B cell (primary cell): Measurements from ENCODE around the gene AGBL4. TPM values are rescaled to one million over a fixed set of nuclear protein-coding genes. Genes with fewer than 3 reads are reported as not detected.

ENCODE experiments used
- ATAC-seq: fragments of 200-7000 bp; cut with Tn5 transposase; one replicate; pipeline ENCODE4 v1.10.0; 2021; ENCODE audit warnings: low read depth, mild to moderate bottlenecking, moderate number of reproducible peaks, moderate library complexity
- CTCF ChIA-PET: fragments of 350-600 bp; sonication (Branson Sonifier 250); formaldehyde crosslinking; loops from one replicate; lab custom pipeline; 2021; ENCODE audit warnings: antibody characterized with exemption, inconsistent platforms; lab: Charles Lee
- POLR2A ChIA-PET: fragments of 350-600 bp; sonication (Branson Sonifier 250); formaldehyde crosslinking; loops from one replicate; lab custom pipeline; 2021; ENCODE audit warnings: antibody characterized with exemption; lab: Charles Lee
- DNase-seq: peaks from one replicate; pipeline ENCODE4 v3.0.0; 2013
- H2AFZ ChIP-seq: 2 replicates; pipeline ENCODE4 v1.6.1; 2012; ENCODE audit warnings: mild to moderate bottlenecking, low read depth, low read length; ENCODE audit not compliant: insufficient read depth, poor library complexity, severe bottlenecking
- H3K27ac ChIP-seq, 2 donors: 1 replicate in 1 of 2; 2 replicates in 1 of 2; pipeline ENCODE4 v1.5.1; 2012 to 2013; ENCODE audit warnings: low read length in 2 of 2, mild to moderate bottlenecking in 2 of 2, moderate library complexity in 1 of 2
- H3K27me3 ChIP-seq, 4 experiments: fragments of 200-600 bp in 1 of 4; sonication (generic) in 1 of 4; replicated peaks in 1 of 4; 1 replicate in 2 of 4; 2 replicates in 2 of 4; pipeline versions ENCODE4 v1.6.1 to v1.7.0; 2013 to 2016; ENCODE audit warnings: low read length in 3 of 4, mild to moderate bottlenecking in 2 of 4, mixed read lengths in 1 of 4, moderate library complexity in 1 of 4; ENCODE audit not compliant: insufficient read depth in 4 of 4, control insufficient read depth in 3 of 4; ENCODE audit errors: control extremely low read depth in 1 of 4
- H3K36me3 ChIP-seq, 2 experiments: replicated peaks in 1 of 2; 1 replicate in 1 of 2; 2 replicates in 1 of 2; pipeline versions ENCODE4 v1.6.1 to v1.7.1; 2013; ENCODE audit warnings: low read length in 1 of 2; ENCODE audit not compliant: insufficient read depth in 2 of 2, control insufficient read depth in 1 of 2; ENCODE audit errors: control extremely low read depth in 1 of 2, extremely low read depth in 1 of 2
- H3K4me1 ChIP-seq, 2 donors: fragments of 200-600 bp in 1 of 2; sonication (generic) in 1 of 2; 1 replicate in 1 of 2; 2 replicates in 1 of 2; pipeline versions ENCODE4 v1.5.1 to v1.6.1; 2013 to 2017; ENCODE audit warnings: low read length in 2 of 2; ENCODE audit not compliant: control insufficient read depth in 2 of 2, insufficient read depth in 2 of 2
- H3K4me2 ChIP-seq: replicated peaks from 2 replicates; pipeline ENCODE3; 2012; ENCODE audit warnings: mild to moderate bottlenecking, low read depth, low read length; ENCODE audit not compliant: poor library complexity, severe bottlenecking
- H3K4me3 ChIP-seq, 5 experiments: fragments of 200-600 bp in 1 of 5; sonication (generic) in 1 of 5; 1 replicate in 3 of 5; 2 replicates in 2 of 5; pipeline versions ENCODE4 v1.5.1 to v1.7.0; 2011 to 2016; ENCODE audit warnings: low read length in 4 of 5, mild to moderate bottlenecking in 4 of 5, low read depth in 2 of 5, control low read depth in 1 of 5, moderate library complexity in 1 of 5; ENCODE audit not compliant: insufficient read depth in 1 of 5; ENCODE audit errors: control extremely low read depth in 1 of 5, extremely low read depth in 1 of 5
- H3K79me2 ChIP-seq: fragments of 200-600 bp; sonication (generic); one replicate; pipeline ENCODE4 v1.6.0; 2016; ENCODE audit warnings: low read length; ENCODE audit not compliant: control insufficient read depth, insufficient read depth
- H3K9ac ChIP-seq: fragments of 200-600 bp; sonication (generic); 2 replicates; pipeline ENCODE4 v1.6.1; 2017; ENCODE audit warnings: mild to moderate bottlenecking, low read length, moderate library complexity
- H3K9me3 ChIP-seq, 3 donors: one replicate each; pipeline versions ENCODE4 v1.6.1 to v1.7.1; 2013; ENCODE audit warnings: low read length in 2 of 3; ENCODE audit not compliant: control insufficient read depth in 2 of 3, insufficient read depth in 1 of 3; ENCODE audit errors: control extremely low read depth in 1 of 3
- H4K20me1 ChIP-seq: 2 replicates; pipeline ENCODE4 v1.6.0; 2012; ENCODE audit warnings: mild to moderate bottlenecking, low read length; ENCODE audit not compliant: insufficient read depth, control insufficient read depth, poor library complexity, severe bottlenecking
- H3K27ac Mint-ChIP-seq: one replicate; pipeline ENCODE4 v1.8.0; 2021; ENCODE audit warnings: mixed read lengths
- H3K27me3 Mint-ChIP-seq: one replicate; pipeline ENCODE4 v1.8.0; 2021; ENCODE audit warnings: mixed read lengths
- H3K4me1 Mint-ChIP-seq: one replicate; pipeline ENCODE4 v1.8.0; 2021; ENCODE audit warnings: mixed read lengths
- H3K4me3 Mint-ChIP-seq: one replicate; pipeline ENCODE4 v1.8.0; 2021; ENCODE audit warnings: mixed read lengths
- H3K9me3 Mint-ChIP-seq: one replicate; pipeline ENCODE4 v1.8.0; 2022; ENCODE audit warnings: mixed read lengths; ENCODE audit not compliant: insufficient read depth
- EZH2 ChIP-seq: IDR thresholded peaks from 2 replicates; pipeline ENCODE4 v1.6.1; 2012; ENCODE audit warnings: borderline replicate concordance, low read depth, mild to moderate bottlenecking, moderate library complexity, low read length; ENCODE audit not compliant: insufficient read depth, poor library complexity, severe bottlenecking
- WGBS: methylation state at CpG from one replicate; pipeline ENCODE4 v1.1.5; 2013; ENCODE audit warnings: missing lambda C conversion rate; ENCODE audit not compliant: insufficient coverage; 5-methylcytosine and 5-hydroxymethylcytosine counted together
- intact Hi-C: fragments of 100-400 bp; cut with micrococcal nuclease; formaldehyde crosslinking; loops from one replicate; pipeline ENCODE4 v1.10.0; 2022
- polyA plus RNA-seq: library from polyadenylated mRNA; depleted of rRNA; stranded (reverse); fragments of >200 nt; gene quantifications from 2 replicates; pipeline ENCODE4 v1.2.3, GENCODE V29; 2012
- total RNA-seq, 2 donors: library from RNA; stranded (reverse); fragments of 120-200 nt in 1 of 2; gene quantifications; 1 replicate in 1 of 2; 2 replicates in 1 of 2; pipeline versions ENCODE4 v1.2.3 to v1.2.4, GENCODE V29; 2013 to 2022
- TF ChIP-seq, protein P1 (sequence below): fragments of 200-600 bp; IDR thresholded peaks from one replicate; pipeline ENCODE4 v1.8.0; 2022; ENCODE audit warnings: antibody characterized with exemption, mild to moderate bottlenecking

Gene AGBL4
- total and polyA plus RNA-seq, 2 donors (not counting 1 experiment from before 2014, with no cell fraction given) = 0.07 to 0.12 TPM

DNA sequence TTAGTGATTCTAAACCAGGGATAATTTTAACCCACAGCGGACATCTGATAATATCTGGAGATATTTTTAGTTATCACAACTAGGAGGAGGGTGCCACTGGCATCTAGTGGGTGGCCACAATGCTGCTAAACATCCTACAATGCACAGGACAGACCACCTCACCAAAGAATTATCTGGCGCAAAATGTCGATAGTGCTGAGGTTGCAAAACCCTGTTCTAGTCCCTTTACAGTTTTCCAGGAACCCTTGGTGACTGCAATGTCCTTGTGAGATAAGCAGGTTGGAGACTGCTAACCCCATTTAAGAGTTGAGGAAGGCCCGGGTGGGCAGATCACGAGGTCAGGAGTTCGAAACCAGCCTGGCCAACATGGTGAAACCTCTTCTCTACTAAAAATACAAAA, 1083.9 kb downstream of the AGBL4 start:
- POLR2A ChIA-PET = no interaction called here
- Histone ChIP-seq H3K36me3 (no peaks in the 10 kb centered on the region), H3K4me2 (no peak overlapping the region), H2AFZ (no peak overlapping the region), H4K20me1 (no peaks in the 10 kb centered on the region), H3K9ac (no peak overlapping the region), H3K4me3 (no peak overlapping the region), H3K27me3 (peaks cover 0 to 2% (median 0%) of the 10 kb centered on the region in 4 experiments), H3K4me1 (no peaks in the 10 kb centered on the region), H3K9me3 (no peaks in the 10 kb centered on the region), H3K79me2 (no peaks in the 10 kb centered on the region), H3K27ac (no peak overlapping the region)
- H3K27ac Mint-ChIP-seq = no peak overlapping the region
- peaks cover 7% of the 10 kb centered on the region for H3K27me3 Mint-ChIP-seq
- no peak overlapping the region for H3K4me3 Mint-ChIP-seq
- DNase-seq (no peak), ATAC-seq (no peak)
- H3K9me3 Mint-ChIP-seq = no peaks in the 10 kb centered on the region
- WGBS = no CpG with 5 or more reads among the region's 6 CpGs
- H3K4me1 Mint-ChIP-seq = no peaks in the 10 kb centered on the region
- CTCF ChIA-PET = no interaction called here
- no peak for TF ChIP-seq EZH2
- TF ChIP-seq, protein P1, sequence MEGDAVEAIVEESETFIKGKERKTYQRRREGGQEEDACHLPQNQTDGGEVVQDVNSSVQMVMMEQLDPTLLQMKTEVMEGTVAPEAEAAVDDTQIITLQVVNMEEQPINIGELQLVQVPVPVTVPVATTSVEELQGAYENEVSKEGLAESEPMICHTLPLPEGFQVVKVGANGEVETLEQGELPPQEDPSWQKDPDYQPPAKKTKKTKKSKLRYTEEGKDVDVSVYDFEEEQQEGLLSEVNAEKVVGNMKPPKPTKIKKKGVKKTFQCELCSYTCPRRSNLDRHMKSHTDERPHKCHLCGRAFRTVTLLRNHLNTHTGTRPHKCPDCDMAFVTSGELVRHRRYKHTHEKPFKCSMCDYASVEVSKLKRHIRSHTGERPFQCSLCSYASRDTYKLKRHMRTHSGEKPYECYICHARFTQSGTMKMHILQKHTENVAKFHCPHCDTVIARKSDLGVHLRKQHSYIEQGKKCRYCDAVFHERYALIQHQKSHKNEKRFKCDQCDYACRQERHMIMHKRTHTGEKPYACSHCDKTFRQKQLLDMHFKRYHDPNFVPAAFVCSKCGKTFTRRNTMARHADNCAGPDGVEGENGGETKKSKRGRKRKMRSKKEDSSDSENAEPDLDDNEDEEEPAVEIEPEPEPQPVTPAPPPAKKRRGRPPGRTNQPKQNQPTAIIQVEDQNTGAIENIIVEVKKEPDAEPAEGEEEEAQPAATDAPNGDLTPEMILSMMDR = no peak
- intact Hi-C loops = no loop called here

DNA sequence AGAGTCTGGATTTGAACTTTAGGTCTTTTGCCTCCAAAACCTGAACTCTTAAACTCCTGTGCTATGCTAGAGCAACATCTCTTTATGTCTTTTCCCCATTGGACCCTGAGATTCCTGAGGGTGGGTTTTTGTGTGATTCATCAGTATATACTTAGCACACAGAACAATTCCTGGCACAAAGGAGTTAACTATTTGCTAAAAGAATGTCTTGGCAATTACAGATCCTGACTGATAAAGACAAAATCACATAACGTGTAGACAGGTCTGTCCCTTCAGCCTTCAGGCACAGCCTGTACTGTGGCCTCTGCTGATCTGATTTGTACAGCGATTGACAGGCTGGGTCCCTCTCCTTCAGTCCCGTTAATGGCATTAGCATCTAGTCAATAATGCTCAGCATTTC, 1084.7 kb downstream of the AGBL4 start:
- no peaks in the 10 kb centered on the region for H3K79me2 ChIP-seq
- peaks cover 0 to 2% (median 0%) of the 10 kb centered on the region in 4 experiments for H3K27me3 ChIP-seq
- no peaks in the 10 kb centered on the region for H4K20me1 ChIP-seq
- no peaks in the 10 kb centered on the region for H3K4me1 ChIP-seq
- H2AFZ ChIP-seq = no peak overlapping the region
- no peaks in the 10 kb centered on the region for H3K9me3 ChIP-seq
- H3K4me3 Mint-ChIP-seq = no peak overlapping the region
- WGBS = 78% methylated on average over 3 of the region's 3 CpGs
- ChIA-PET CTCF (no interaction called here), POLR2A (no interaction called here)
- H3K36me3 ChIP-seq = no peaks in the 10 kb centered on the region
- no peak for ATAC-seq
- H3K27me3 Mint-ChIP-seq = peaks cover 15% of the 10 kb centered on the region
- H3K9ac ChIP-seq = no peak overlapping the region
- H3K4me3 ChIP-seq = no peak overlapping the region
- no peak overlapping the region for H3K4me2 ChIP-seq
- H3K27ac ChIP-seq = no peak overlapping the region
- H3K27ac Mint-ChIP-seq = no peak overlapping the region
- H3K9me3 Mint-ChIP-seq = no peaks in the 10 kb centered on the region
- TF ChIP-seq EZH2 = no peak
- TF ChIP-seq, protein P1 = no peak
- DNase-seq = no peak
- intact Hi-C loops = no loop called here
- no peaks in the 10 kb centered on the region for H3K4me1 Mint-ChIP-seq
